NCI-H345 treated with DMSO at 0.1 percent for 48 hours (cell line): ENCODE results near the gene ADGRG1.

Source experiments
- DNase-seq: peaks from one replicate; lab custom pipeline; 2025; ENCODE audit not compliant: unreplicated experiment; lab: John Stamatoyannopoulos, UW

Gene ADGRG1

GRCh38 chr16:57606147-57606846, 22.1 kb upstream of the ADGRG1 start:
- no peak for DNase-seq

- DNase-seq: no peak
Measured at GRCh38 chr16:57606847-57607501, 21.5 kb upstream of the ADGRG1 start.

- no peak for DNase-seq
Measured at GRCh38 chr16:57607676-57608461, 20.6 kb upstream of the ADGRG1 start.

GRCh38 chr16:57608462-57609113, 19.8 kb upstream of the ADGRG1 start:
- DNase-seq: no peak

- no peak for DNase-seq
Measured at GRCh38 chr16:57609541-57610401, 18.7 kb upstream of the ADGRG1 start.

GRCh38 chr16:57610611-57611010, 17.8 kb upstream of the ADGRG1 start:
- no peak for DNase-seq

GRCh38 chr16:57611181-57611580, 17.2 kb upstream of the ADGRG1 start:
- no peak for DNase-seq

- DNase-seq: no peak
Measured at GRCh38 chr16:57611706-57612105, 16.7 kb upstream of the ADGRG1 start.

- DNase-seq: no peak
Measured at GRCh38 chr16:57612494-57612893, 15.9 kb upstream of the ADGRG1 start.

- no peak for DNase-seq
Measured at GRCh38 chr16:57613514-57613913, 14.9 kb upstream of the ADGRG1 start.

- no peak for DNase-seq
Measured at GRCh38 chr16:57614536-57614935, 13.9 kb upstream of the ADGRG1 start.

- DNase-seq: no peak
Measured at GRCh38 chr16:57614944-57615343, 13.5 kb upstream of the ADGRG1 start.

- no peak for DNase-seq
Measured at GRCh38 chr16:57615813-57616212, 12.6 kb upstream of the ADGRG1 start.

GRCh38 chr16:57616241-57616640, 12.2 kb upstream of the ADGRG1 start:
- DNase-seq: no peak

- DNase-seq: no peak
Measured at GRCh38 chr16:57616876-57617275, 11.6 kb upstream of the ADGRG1 start.

GRCh38 chr16:57617604-57618111, 10.8 kb upstream of the ADGRG1 start:
- no peak for DNase-seq

- DNase-seq: no peak
Measured at GRCh38 chr16:57618296-57619132, 9.9 kb upstream of the ADGRG1 start.

GRCh38 chr16:57619133-57619605, 9.3 kb upstream of the ADGRG1 start:
- DNase-seq: no peak

- no peak for DNase-seq
Measured at GRCh38 chr16:57619606-57620334, 8.7 kb upstream of the ADGRG1 start.
